Measurements from ENCODE around the gene BTRC.

DNA sequence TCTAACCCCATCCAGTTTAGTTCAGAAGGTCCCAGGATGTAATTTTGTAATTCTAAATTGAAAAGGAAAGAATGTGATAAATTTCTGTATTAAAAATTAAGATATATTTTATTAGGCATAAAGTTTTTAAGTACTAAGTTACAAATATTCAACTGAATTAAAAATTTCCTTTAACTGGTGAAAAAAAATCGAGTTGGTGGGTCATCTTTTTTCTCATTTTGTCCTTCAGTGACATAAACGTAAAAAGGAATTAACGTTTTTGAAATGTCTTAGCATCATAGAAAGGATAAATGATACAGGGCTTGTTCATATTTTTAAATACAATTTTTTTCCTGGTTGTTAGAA, 88.5 kb downstream of the BTRC start:
- TF ChIP-seq, protein P1, sequence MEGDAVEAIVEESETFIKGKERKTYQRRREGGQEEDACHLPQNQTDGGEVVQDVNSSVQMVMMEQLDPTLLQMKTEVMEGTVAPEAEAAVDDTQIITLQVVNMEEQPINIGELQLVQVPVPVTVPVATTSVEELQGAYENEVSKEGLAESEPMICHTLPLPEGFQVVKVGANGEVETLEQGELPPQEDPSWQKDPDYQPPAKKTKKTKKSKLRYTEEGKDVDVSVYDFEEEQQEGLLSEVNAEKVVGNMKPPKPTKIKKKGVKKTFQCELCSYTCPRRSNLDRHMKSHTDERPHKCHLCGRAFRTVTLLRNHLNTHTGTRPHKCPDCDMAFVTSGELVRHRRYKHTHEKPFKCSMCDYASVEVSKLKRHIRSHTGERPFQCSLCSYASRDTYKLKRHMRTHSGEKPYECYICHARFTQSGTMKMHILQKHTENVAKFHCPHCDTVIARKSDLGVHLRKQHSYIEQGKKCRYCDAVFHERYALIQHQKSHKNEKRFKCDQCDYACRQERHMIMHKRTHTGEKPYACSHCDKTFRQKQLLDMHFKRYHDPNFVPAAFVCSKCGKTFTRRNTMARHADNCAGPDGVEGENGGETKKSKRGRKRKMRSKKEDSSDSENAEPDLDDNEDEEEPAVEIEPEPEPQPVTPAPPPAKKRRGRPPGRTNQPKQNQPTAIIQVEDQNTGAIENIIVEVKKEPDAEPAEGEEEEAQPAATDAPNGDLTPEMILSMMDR (IDR thresholded peaks at IDR 0.05; ENCODE audit: low read depth, low read length): no peak
- no peak for TF ChIP-seq MYC (IDR thresholded peaks at IDR 0.05; ENCODE audit: low read depth, low read length)
- no peak for TF ChIP-seq POLR2A (IDR thresholded peaks at IDR 0.05; ENCODE audit: extremely low read depth, insufficient read length)
- TF ChIP-seq, protein P2, sequence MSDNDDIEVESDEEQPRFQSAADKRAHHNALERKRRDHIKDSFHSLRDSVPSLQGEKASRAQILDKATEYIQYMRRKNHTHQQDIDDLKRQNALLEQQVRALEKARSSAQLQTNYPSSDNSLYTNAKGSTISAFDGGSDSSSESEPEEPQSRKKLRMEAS (IDR thresholded peaks at IDR 0.05; ENCODE audit: low read depth, low read length): no peak

Data from NB4 (cell line).